H1 (cell line): ENCODE results near the gene TMEM134. TPM values are rescaled to one million over a fixed set of nuclear protein-coding genes. Genes with fewer than 3 reads are reported as not detected.

Source experiments
- CTCF ChIA-PET: fragments of 300-600 bp; sonication (Branson Sonifier 250); formaldehyde crosslinking; loops from one replicate; lab custom pipeline; 2021; ENCODE audit not compliant: partially characterized antibody; lab: Charles Lee
- POLR2A ChIA-PET: fragments of 300-600 bp; sonication (Branson Sonifier 250); formaldehyde crosslinking; loops from one replicate; lab custom pipeline; 2021; ENCODE audit warnings: inconsistent platforms; ENCODE audit not compliant: partially characterized antibody; lab: Charles Lee
- DNase-seq, 2 experiments: peaks; one replicate each; pipeline versions ENCODE4 v3.0.0 to v3.0.0-alpha.2; 2010 to 2022; ENCODE audit warnings: low spot score in 2 of 2, low read depth in 1 of 2, mixed read lengths in 1 of 2
- FAIRE-seq: peaks from 2 replicates; lab custom pipeline; 2011; peaks lifted over from hg19 to GRCh38; lab: Jason Lieb, UNC
- H2AFZ ChIP-seq: 2 replicates; pipeline ENCODE4 v1.8.1; 2012; ENCODE audit warnings: low read length, inconsistent platforms
- H2AK5ac ChIP-seq: 2 replicates; pipeline ENCODE4 v1.6.1; 2013; ENCODE audit warnings: low read depth, low read length
- H2BK120ac ChIP-seq: replicated peaks from 2 replicates; pipeline ENCODE3; 2013; ENCODE audit warnings: low read depth, low read length, inconsistent platforms
- H2BK12ac ChIP-seq: 2 replicates; pipeline ENCODE4 v1.6.1; 2013; ENCODE audit warnings: low read depth, low read length
- H2BK15ac ChIP-seq: 2 replicates; pipeline ENCODE4 v1.6.1; 2013; ENCODE audit warnings: low read length
- H2BK20ac ChIP-seq: 2 replicates; pipeline ENCODE4 v1.6.1; 2013; ENCODE audit warnings: low read length
- H2BK5ac ChIP-seq: 2 replicates; pipeline ENCODE4 v1.6.1; 2013; ENCODE audit warnings: low read depth, low read length
- H3K14ac ChIP-seq: 2 replicates; pipeline ENCODE4 v1.6.1; 2013; ENCODE audit warnings: inconsistent platforms; ENCODE audit not compliant: insufficient read length
- H3K18ac ChIP-seq: 2 replicates; pipeline ENCODE4 v1.6.1; 2013; ENCODE audit warnings: low read length; ENCODE audit errors: extremely low read depth
- H3K23ac ChIP-seq: 2 replicates; pipeline ENCODE4 v1.6.1; 2013; ENCODE audit warnings: inconsistent platforms; ENCODE audit not compliant: insufficient read length
- H3K23me2 ChIP-seq: 2 replicates; pipeline ENCODE4 v1.6.1; 2013; ENCODE audit warnings: low read depth, low read length
- H3K27ac ChIP-seq: 2 replicates; pipeline ENCODE4 v1.6.1; 2011; ENCODE audit warnings: low read depth, low read length, inconsistent platforms
- H3K27me3 ChIP-seq, 4 experiments: replicated peaks in 1 of 4; 1 replicate in 1 of 4; 2 replicates in 3 of 4; pipeline versions ENCODE4 v1.6.1 to v1.8.1; 2011 to 2013; ENCODE audit warnings: low read length in 3 of 4, mild to moderate bottlenecking in 3 of 4, inconsistent platforms in 2 of 4, mixed read lengths in 2 of 4, moderate library complexity in 1 of 4; ENCODE audit not compliant: control insufficient read depth in 3 of 4, insufficient read depth in 3 of 4; ENCODE audit errors: extremely low read depth in 1 of 4
- H3K36me3 ChIP-seq, 4 experiments: 2 replicates each; pipeline versions ENCODE4 v1.6.1 to v1.8.1; 2011 to 2013; ENCODE audit warnings: mild to moderate bottlenecking in 4 of 4, low read length in 3 of 4, moderate library complexity in 2 of 4, control low read depth in 1 of 4, inconsistent platforms in 1 of 4; ENCODE audit not compliant: insufficient read depth in 4 of 4, control insufficient read depth in 2 of 4
- H3K4ac ChIP-seq: replicated peaks from 2 replicates; pipeline ENCODE3; 2013; ENCODE audit warnings: low read length, low read depth, mixed read lengths, inconsistent platforms; ENCODE audit not compliant: insufficient read length
- H3K4me1 ChIP-seq, 4 experiments: replicated peaks in 1 of 4; 1 replicate in 1 of 4; 2 replicates in 3 of 4; pipeline versions ENCODE4 v1.6.1 to v1.8.1; 2011 to 2013; ENCODE audit warnings: low read length in 3 of 4, inconsistent platforms in 2 of 4, mixed read lengths in 1 of 4; ENCODE audit not compliant: insufficient read depth in 4 of 4, control insufficient read depth in 3 of 4
- H3K4me2 ChIP-seq, 2 experiments: 2 replicates each; pipeline versions ENCODE4 v1.6.1 to v1.8.1; 2011 to 2013; ENCODE audit warnings: low read depth in 2 of 2, low read length in 2 of 2, control low read depth in 1 of 2, inconsistent platforms in 1 of 2, mild to moderate bottlenecking in 1 of 2; ENCODE audit not compliant: insufficient read depth in 1 of 2
- H3K4me3 ChIP-seq, 4 experiments: fragments of 200-600, 300-600 bp in 1 of 4; sonication (generic), shearing (Covaris generic), sonication (Bioruptor Twin) in 1 of 4; 2 replicates each; pipeline versions ENCODE4 v1.5.1 to v1.8.1; 2011 to 2016; ENCODE audit warnings: low read length in 4 of 4, low read depth in 3 of 4, control low read depth in 2 of 4, inconsistent platforms in 2 of 4, mild to moderate bottlenecking in 2 of 4, mixed read lengths in 1 of 4, moderate library complexity in 1 of 4; ENCODE audit not compliant: insufficient read depth in 2 of 4; ENCODE audit errors: extremely low read depth in 1 of 4
- H3K56ac ChIP-seq: replicated peaks from 2 replicates; pipeline ENCODE3; 2013; ENCODE audit warnings: low read depth, mild to moderate bottlenecking, mixed read lengths, low read length, inconsistent platforms; ENCODE audit not compliant: insufficient read length
- H3K79me1 ChIP-seq: 2 replicates; pipeline ENCODE4 v1.6.1; 2013; ENCODE audit warnings: low read depth, low read length, control low read depth
- H3K79me2 ChIP-seq, 2 experiments: 2 replicates each; pipeline versions ENCODE4 v1.6.1 to v1.8.1; 2012 to 2013; ENCODE audit warnings: low read length in 2 of 2, mild to moderate bottlenecking in 2 of 2, inconsistent platforms in 1 of 2; ENCODE audit not compliant: insufficient read depth in 2 of 2, control insufficient read depth in 1 of 2
- H3K9ac ChIP-seq, 4 experiments: replicated peaks in 1 of 4; 1 replicate in 1 of 4; 2 replicates in 3 of 4; pipeline versions ENCODE4 v1.6.1 to v1.8.1; 2011 to 2013; ENCODE audit warnings: low read depth in 3 of 4, low read length in 3 of 4, control low read depth in 2 of 4, mild to moderate bottlenecking in 2 of 4, moderate library complexity in 2 of 4, inconsistent platforms in 1 of 4; ENCODE audit errors: extremely low read depth in 1 of 4
- H3K9me3 ChIP-seq, 2 experiments: 2 replicates each; pipeline versions ENCODE4 v1.6.1 to v1.8.1; 2012 to 2013; ENCODE audit warnings: mild to moderate bottlenecking in 2 of 2, moderate library complexity in 2 of 2, control low read depth in 1 of 2, inconsistent platforms in 1 of 2, low read depth in 1 of 2, low read length in 1 of 2, mixed read lengths in 1 of 2; ENCODE audit not compliant: insufficient read depth in 2 of 2
- H4K20me1 ChIP-seq, 2 experiments: replicated peaks in 1 of 2; 2 replicates each; pipeline versions ENCODE3 to v1.8.1; 2011 to 2013; ENCODE audit warnings: inconsistent platforms in 2 of 2, low read length in 2 of 2, mild to moderate bottlenecking in 1 of 2; ENCODE audit not compliant: insufficient read depth in 2 of 2, control insufficient read depth in 1 of 2
- H4K5ac ChIP-seq: 2 replicates; pipeline ENCODE4 v1.6.1; 2013; ENCODE audit warnings: low read length, low read depth, mixed read lengths, inconsistent platforms; ENCODE audit not compliant: insufficient read length
- H4K8ac ChIP-seq: 2 replicates; pipeline ENCODE4 v1.8.0; 2013; ENCODE audit warnings: mild to moderate bottlenecking, moderate library complexity, low read length, inconsistent platforms; ENCODE audit not compliant: insufficient read depth; ENCODE audit errors: extremely low read depth
- H4K91ac ChIP-seq: replicated peaks from 2 replicates; pipeline ENCODE3; 2013; ENCODE audit warnings: low read length, mixed read lengths, inconsistent platforms; ENCODE audit not compliant: insufficient read length
- ATF3 ChIP-seq: IDR thresholded peaks from 2 replicates; pipeline ENCODE4 v1.6.1; 2011; ENCODE audit warnings: low read depth, mild to moderate bottlenecking, low read length; ENCODE audit not compliant: insufficient read depth
- BCL11A ChIP-seq, 2 experiments: IDR thresholded peaks; one replicate each; pipeline ENCODE4 v1.6.1; 2011; ENCODE audit warnings: low read depth in 2 of 2, low read length in 2 of 2, mild to moderate bottlenecking in 2 of 2
- EP300 ChIP-seq, 2 experiments: IDR thresholded peaks; 1 replicate in 1 of 2; 2 replicates in 1 of 2; pipeline ENCODE4 v1.6.1; 2011 to 2012; ENCODE audit warnings: low read depth in 2 of 2, low read length in 2 of 2, mild to moderate bottlenecking in 2 of 2, borderline replicate concordance in 1 of 2, inconsistent platforms in 1 of 2, moderate library complexity in 1 of 2
- EZH2 ChIP-seq: fragments of 200-600 bp; sonication (generic); IDR thresholded peaks from 2 replicates; pipeline ENCODE4 v1.7.1; 2012; ENCODE audit warnings: low read depth, mild to moderate bottlenecking, moderate library complexity, low read length, inconsistent platforms; ENCODE audit not compliant: severe bottlenecking
- JUN ChIP-seq: IDR thresholded peaks from 2 replicates; pipeline ENCODE4 v1.6.1; 2011; ENCODE audit warnings: low read depth, mild to moderate bottlenecking, improper control_type of control experiment, low read length
- KDM5A ChIP-seq: fragments of 200-600 bp; IDR thresholded peaks from 2 replicates; pipeline ENCODE4 v1.7.1; 2012; ENCODE audit warnings: mild to moderate bottlenecking, low read length, inconsistent platforms, mixed read lengths
- RAD21 ChIP-seq, 2 experiments: IDR thresholded peaks in 1 of 2; conservative IDR thresholded peaks in 1 of 2; 2 replicates each; pipeline ENCODE4 v1.6.1; 2011; ENCODE audit warnings: low read depth in 2 of 2, low read length in 2 of 2, improper control_type of control experiment in 1 of 2, inconsistent platforms in 1 of 2, mild to moderate bottlenecking in 1 of 2, moderate library complexity in 1 of 2
- SAP30 ChIP-seq: fragments of 300-600 bp; sonication (generic); IDR thresholded peaks from 2 replicates; pipeline ENCODE4 v1.7.1; 2012; ENCODE audit warnings: low read length, moderate library complexity, mild to moderate bottlenecking, inconsistent platforms; ENCODE audit not compliant: insufficient read depth, insufficient replicate concordance
- SP2 ChIP-seq: IDR thresholded peaks from 2 replicates; pipeline ENCODE4 v1.6.1; 2012; ENCODE audit warnings: mild to moderate bottlenecking, low read length, inconsistent platforms
- TEAD4 ChIP-seq: IDR thresholded peaks from 2 replicates; pipeline ENCODE4 v1.6.1; 2012; ENCODE audit warnings: low read depth, low read length, inconsistent platforms, mixed read lengths
- YY1 ChIP-seq: IDR thresholded peaks from 2 replicates; pipeline ENCODE4 v1.6.1; 2011; ENCODE audit warnings: low read depth, mild to moderate bottlenecking, low read length
- WGBS, 2 experiments: shearing (Covaris generic) in 1 of 2; methylation state at CpG; one replicate each; pipeline versions ENCODE4 v1.1.6 to v1.1.7; 2013 to 2015; ENCODE audit warnings: low lambda C conversion rate in 2 of 2, mixed read lengths in 2 of 2, inconsistent platforms in 1 of 2, low coverage in 1 of 2, missing lambda C conversion rate in 1 of 2; ENCODE audit not compliant: insufficient replicate concordance in 2 of 2, insufficient coverage in 1 of 2, insufficient read length in 1 of 2; ENCODE audit errors: extremely low coverage in 1 of 2, missing lambda C conversion rate in 1 of 2; 5-methylcytosine and 5-hydroxymethylcytosine counted together
- polyA plus RNA-seq, 7 experiments: library from polyadenylated mRNA; depleted of rRNA in 3 of 7; stranded (reverse) in 5 of 7; unstranded in 2 of 7; fragments of >200 nt in 5 of 7; fragments of 200-250 nt in 2 of 7; gene quantifications; 1 replicate in 5 of 7; 2 replicates in 1 of 7; 4 replicates in 1 of 7; pipeline versions ENCODE4 v1.2.1 to v1.2.3, GENCODE V29; 2011 to 2013; ENCODE audit warnings: missing spikeins in 2 of 7, mixed read lengths in 2 of 7
- total RNA-seq: library from RNA; stranded (reverse); fragmentation: NEBNext Ultra II Directional; extraction: Animal tissue kit (Norgen Biotek cat#: 25700); gene quantifications from 2 replicates; pipeline ENCODE4 v1.2.1, GENCODE V29; 2021

Gene TMEM134
- total and polyA plus RNA-seq, 2 of the 8 experiments (the other 6 are each of a cell fraction or from before 2014, with no cell fraction given), result 32.4 to 229 TPM

- 0 out of 2 replicates have a peak, but pooled peaks cover 3% of the 10 kb centered on the region for H3K23me2 ChIP-seq
- POLR2A ChIA-PET, result interaction anchor here (0.8 to 3.1 kb wide), 9 partner anchors 8 to 171 kb away, joined by 3 to 11 read pairs (median 4); partner anchors contain the start of genes GSTP1, RAD9A, RPS6KB2 and TBC1D10C
- H3K14ac ChIP-seq, result no peak overlapping the region
- H3K4me3 ChIP-seq, result no peak overlapping the region
- WGBS, 2 experiments, result 84% methylated on average over 9 of the region's 9 CpGs; no CpG with 5 or more reads in 1 of the 2 experiments
- peaks cover 0 to 16% (median 5%) of the 10 kb centered on the region in 4 experiments; a peak in 4 of 7 replicates for H3K27me3 ChIP-seq
- FAIRE-seq, result no peak
- no peak overlapping the region for H3K56ac ChIP-seq
- no peak overlapping the region for H2AK5ac ChIP-seq
- no peaks in the 10 kb centered on the region for H3K36me3 ChIP-seq
- H3K18ac ChIP-seq, result no peak overlapping the region; the same call in 1 of the 2 replicates
- no peak overlapping the region for H3K9ac ChIP-seq
- H3K4me2 ChIP-seq, result no peak overlapping the region
- no peaks in the 10 kb centered on the region for H4K20me1 ChIP-seq
- no peak overlapping the region for H3K4ac ChIP-seq
- H2BK120ac ChIP-seq, result no peak overlapping the region
- no peak overlapping the region for H4K5ac ChIP-seq
- no peak overlapping the region for H4K91ac ChIP-seq
- H3K27ac ChIP-seq, result no peak overlapping the region
- H2BK15ac ChIP-seq, result no peak overlapping the region; the same call in 1 of the 2 replicates
- no peaks in the 10 kb centered on the region for H3K9me3 ChIP-seq
- CTCF ChIA-PET, result interaction anchor here (1.0 to 2.5 kb wide), 7 partner anchors 11 to 67 kb away, joined by 3 to 7 read pairs (median 4); partner anchors contain the start of genes PPP1CA, RAD9A and TMEM134
- peaks cover 4 to 22% (median 15%) of the 10 kb centered on the region in 4 experiments for H3K4me1 ChIP-seq
- H2BK12ac ChIP-seq, result no peak overlapping the region
- no peaks in the 10 kb centered on the region for H3K79me1 ChIP-seq
- H2BK20ac ChIP-seq, result no peak overlapping the region
- H3K79me2 ChIP-seq, result no peaks in the 10 kb centered on the region
- no peak overlapping the region for H2AFZ ChIP-seq
- H2BK5ac ChIP-seq, result no peak overlapping the region
- DNase-seq, result no peak
- H4K8ac ChIP-seq, result peak overlapping the region; percentile 36; the same call in 1 of the 2 replicates
- no peak overlapping the region for H3K23ac ChIP-seq
- TF ChIP-seq BCL11A (IDR thresholded peaks at IDR 0.05; ENCODE audit: low read depth in 2 of 2, low read length in 2 of 2) (no peak), EP300 (IDR thresholded peaks at IDR 0.05; ENCODE audit: borderline replicate concordance in 1 of 2, low read depth in 2 of 2, low read length in 2 of 2) (no peak), EZH2 (no peak), ATF3 (no peak), SAP30 (no peak), TEAD4 (no peak), RAD21 (IDR thresholded peaks at IDR 0.05 in 1 of 2, conservative IDR thresholded peaks at IDR 0.05 in 1 of 2; ENCODE audit: low read depth in 2 of 2, low read length in 2 of 2) (no peak), YY1 (no peak), SP2 (no peak), JUN (no peak), KDM5A (no peak)
Observed at GRCh38 chr11:67412495-67413179, 56.4 kb downstream of the TMEM134 start.
